HPDE6-E6E7 (cell line): ENCODE measurements around the gene RALY.
A peak's percentile ranks its signal among the peaks of the same experiment; 100 is the strongest.

Experiments
- DNase-seq: peaks from one replicate; pipeline ENCODE4 v3.0.0; 2011; ENCODE audit warnings: missing footprints; ENCODE audit errors: extremely low spot score

RALY gene

GRCh38 chr20:33993576-33994221 lies at the start of gene RALY:
Gene RALY, plus strand, starts transcription at chr20:33993911. Its CDS starts 78,164 bp downstream, at chr20:34072075.
- peak; percentile 100 for DNase-seq

GRCh38 chr20:33944914-33945313 lies 48.8 kb upstream of the RALY start:
- no peak for DNase-seq

DNA sequence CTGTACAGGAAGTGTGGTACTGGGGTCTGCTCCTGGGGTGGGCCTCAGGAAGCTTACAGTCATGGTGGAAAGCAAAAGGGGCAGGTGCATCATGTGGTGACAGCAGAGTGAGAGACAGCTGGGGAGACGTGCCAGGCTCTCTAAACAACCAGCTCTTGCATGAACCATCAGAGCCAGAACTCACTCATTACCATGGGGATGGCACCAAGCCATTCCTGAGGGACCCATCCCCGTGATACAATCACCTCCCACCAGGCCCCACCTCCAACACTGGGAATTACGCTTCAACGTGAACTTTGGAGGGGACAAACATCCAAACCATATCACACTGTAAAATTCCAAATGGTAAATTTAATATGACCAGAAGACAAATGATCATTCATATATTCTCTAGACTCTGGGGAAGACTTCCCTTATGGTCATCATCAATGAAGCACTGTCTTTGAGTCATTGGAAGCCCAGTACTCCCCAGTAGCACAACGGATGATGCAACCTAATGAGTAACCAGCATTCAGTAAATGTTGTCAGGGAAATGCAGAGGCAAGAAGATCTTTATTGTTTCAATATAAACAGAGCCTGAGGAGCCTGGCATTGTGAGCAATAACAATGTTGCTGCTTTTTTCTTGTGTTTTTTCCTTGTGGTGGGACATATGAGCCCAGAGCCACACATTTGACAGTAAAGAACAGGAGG lies 48.2 kb upstream of the RALY start:
- DNase-seq = peak; percentile 63

- DNase-seq = peak; percentile 38
Measured at GRCh38 chr20:33947709-33948295, 45.9 kb upstream of the RALY start.

DNA sequence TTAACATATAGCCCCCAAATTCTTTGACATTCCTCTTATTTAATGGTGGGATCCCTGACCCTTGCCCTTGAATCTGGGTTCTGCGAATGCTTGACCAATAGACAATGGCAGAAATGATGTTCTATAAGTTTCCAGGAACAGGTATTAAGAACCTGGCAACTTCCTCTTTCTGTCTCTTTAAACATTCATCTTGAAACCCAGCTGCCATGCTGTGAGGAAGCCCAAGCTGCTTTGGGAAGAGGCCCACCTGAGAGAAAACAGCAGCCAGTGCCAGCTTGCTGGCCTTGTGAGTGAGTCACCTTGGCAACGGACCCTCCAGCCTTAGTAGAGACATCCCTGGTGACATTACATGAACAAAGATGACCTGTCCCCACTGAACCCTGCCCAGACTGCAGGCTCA lies 45.2 kb upstream of the RALY start:
- no peak for DNase-seq

GRCh38 chr20:33951171-33951570 lies 42.5 kb upstream of the RALY start:
- no peak for DNase-seq

DNA sequence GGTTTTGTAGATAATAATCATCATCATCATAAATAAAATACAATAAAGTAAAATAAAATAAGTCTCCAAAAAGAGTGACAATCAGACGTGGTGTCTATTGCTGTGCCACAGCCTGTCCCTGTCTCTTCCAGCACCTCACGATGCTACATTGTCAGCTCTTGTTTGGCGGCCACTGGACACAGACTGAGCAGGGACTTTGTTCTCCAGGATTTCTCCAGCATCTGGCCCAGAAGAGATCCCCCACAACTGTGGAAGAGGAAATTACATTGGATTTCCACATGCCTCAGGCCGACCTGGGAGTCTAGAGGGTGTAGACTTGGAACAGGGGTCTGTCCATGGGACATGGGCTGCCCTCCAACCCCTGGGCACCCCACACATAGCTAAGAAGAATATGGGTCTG lies 39.2 kb upstream of the RALY start:
- DNase-seq = no peak

DNA sequence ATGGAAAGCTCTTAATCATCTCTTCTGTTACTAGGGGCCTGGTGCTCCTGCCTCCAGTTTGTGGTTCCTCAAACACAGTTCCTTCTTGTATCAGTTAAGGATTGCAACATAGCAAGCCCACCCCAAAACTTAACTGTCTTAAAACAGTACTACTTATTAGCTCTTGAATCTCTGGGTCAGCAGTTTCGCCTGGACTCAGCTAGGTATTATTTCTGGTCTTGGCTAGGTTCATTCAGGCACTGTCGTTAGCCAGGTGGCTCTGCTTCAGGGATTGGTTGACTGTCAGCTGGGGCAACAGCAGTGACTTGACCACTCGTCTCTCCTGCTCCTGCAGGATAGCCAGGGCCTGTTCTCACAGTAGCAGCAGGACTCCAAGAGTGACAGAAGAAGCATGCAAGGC lies 30.0 kb upstream of the RALY start:
- DNase-seq = no peak

GRCh38 chr20:33964441-33964840 lies 29.3 kb upstream of the RALY start:
- no peak for DNase-seq

DNA sequence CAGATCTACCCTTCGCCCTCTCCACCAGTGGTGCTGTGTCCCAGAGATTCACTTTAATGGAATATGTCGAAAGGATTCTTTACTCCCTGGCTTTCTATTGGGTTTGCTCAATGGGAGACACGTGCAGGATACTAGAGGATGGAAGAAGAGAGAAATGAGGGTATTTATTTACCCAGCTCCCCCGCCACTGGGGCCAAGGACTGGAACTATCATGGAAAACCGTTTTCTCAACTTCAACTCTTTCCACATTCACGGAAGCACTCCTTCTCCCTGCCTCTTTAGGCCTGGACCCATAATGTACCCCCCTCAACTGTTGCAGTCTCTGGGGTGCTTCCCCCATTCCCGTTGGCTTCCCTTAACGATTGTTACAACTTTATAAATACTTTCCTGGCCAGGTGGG lies 26.6 kb upstream of the RALY start:
- no peak for DNase-seq

DNA sequence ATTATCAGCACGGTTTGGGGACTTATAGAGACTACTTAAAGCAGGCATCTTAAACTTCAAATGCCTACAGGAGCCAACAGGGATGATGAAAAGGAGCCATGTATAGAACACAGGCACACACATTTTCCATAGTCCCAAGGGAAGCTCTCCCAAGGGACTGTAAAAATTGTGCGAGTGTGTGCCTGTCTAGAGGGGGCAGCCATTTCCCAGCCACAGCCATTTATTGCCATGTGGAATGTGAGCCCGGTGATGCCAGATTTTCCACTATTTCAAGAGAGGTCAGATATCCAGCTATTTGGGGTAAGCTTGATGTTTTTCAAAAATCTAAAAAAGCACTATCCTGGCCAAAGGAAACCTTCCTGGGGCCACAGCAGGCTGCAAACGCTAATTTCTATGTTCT lies 24.1 kb upstream of the RALY start:
- DNase-seq = no peak

DNA sequence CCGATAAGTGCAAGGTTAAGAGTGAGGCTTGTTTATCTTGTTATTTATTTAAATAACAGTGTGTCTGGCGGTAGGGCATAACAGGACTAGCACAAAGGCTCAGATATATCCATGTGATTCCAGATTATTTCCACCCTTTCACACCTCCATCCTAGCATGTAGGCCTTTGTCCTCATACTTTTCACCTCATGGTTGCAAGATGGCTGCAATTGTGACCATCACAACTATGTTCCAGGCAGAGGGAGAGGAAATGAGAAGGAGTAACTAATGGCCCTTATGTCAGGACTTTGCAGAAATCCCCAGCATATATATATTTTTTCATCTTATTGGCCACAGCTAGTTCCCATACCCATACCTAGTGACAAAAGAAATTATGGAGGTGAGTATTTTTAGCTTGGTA lies 23.5 kb upstream of the RALY start:
- DNase-seq = no peak

DNA sequence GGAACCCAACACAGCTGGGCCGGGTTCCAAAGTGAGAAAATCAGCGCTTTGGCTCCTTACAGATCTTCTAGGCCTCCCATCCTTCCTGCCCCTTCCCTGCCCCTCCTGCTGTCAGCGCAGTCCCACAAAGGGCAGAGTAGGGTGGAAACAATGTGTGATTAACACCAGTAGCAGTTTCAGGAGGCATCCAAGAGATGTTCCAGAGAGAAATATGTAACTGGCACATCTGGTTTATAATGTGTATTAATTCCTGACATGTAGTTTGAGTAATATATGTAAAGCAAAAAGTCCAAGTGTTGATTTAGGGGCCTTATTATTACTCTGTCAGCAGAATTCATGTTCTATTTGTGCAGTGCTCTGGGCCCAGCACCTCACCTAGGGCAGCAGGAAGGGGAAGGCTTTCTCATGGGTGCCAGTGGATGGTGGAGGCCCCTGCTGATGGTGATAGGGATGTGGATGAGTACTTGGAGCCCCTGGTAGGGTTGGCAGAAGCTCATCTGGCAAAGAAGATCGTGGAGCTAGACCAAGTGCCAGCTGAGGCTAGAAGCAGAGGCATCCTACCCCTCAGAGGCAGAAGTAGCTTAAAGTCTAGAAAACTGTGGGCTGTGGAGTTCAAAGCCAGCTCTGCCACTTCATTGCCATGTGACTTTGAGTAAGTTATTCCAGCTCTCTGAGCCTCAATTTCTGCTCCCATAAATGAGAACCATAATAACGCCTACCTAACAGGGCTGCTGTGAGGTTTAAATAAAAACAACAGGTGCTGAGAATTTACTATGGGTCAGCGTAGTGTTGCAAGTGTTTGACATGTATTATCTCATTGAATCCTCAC lies 22.4 kb upstream of the RALY start:
- DNase-seq = no peak

GRCh38 chr20:33976959-33977358 lies 16.8 kb upstream of the RALY start:
- DNase-seq = no peak

GRCh38 chr20:33977535-33977934 lies 16.2 kb upstream of the RALY start:
- no peak for DNase-seq

DNA sequence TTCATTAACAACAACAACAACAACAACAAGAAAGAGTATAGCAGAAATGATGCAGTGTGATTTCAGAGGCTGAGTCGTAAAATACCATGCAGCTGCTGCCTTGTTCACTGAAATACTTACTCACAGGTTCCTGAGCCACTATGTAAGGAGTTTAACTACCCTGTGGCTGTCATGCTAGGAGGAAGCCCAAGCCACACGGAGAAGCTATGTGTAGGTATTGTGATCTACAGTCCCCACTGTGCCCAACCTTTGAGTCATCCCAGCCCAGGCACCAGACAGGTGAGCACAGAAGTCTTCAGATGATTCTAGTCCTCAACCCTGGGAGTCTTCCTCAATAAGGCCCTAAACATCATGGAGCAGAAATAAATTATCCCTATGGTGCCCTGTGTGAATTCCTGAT lies 14.6 kb upstream of the RALY start:
- DNase-seq = no peak

DNA sequence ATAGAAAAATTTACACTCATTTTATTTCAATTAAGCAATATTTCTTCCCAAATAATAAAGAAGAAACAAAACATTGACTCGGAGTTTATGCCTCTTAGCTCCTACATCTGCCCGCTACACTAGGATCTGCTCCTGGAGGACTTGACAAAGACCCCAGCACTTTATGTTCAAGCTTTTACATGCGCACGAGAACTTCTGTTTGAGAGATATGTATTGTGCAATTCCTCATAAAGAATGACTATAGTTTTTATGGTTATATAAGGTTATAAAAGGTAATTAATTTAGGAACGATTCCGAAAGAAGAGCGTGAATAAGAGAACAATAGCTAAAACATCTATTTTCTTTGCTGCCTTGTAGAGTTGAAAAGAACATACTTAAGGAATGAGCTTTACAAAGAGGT lies 12.4 kb upstream of the RALY start:
- no peak for DNase-seq

DNA sequence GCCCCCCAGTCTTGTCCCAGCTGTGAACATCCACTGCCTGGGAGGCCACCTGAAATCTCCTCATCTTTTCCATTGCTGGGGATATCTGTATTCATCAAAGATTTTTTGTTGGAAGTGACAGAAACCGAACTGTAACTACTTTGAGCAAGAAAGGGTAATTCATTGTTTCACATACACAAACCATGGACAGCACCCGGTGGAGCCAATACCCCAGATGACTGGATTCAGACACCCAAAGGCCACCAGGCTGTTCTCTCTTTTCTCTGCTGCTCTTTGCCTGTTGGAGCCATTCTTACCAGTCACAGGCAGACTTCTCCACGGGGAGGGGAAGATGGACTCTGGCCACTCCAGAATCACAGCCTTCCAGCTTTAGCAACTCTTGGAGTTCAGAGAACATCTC lies 11.7 kb upstream of the RALY start:
- no peak for DNase-seq

GRCh38 chr20:33983371-33983770 lies 10.3 kb upstream of the RALY start:
- no peak for DNase-seq

DNA sequence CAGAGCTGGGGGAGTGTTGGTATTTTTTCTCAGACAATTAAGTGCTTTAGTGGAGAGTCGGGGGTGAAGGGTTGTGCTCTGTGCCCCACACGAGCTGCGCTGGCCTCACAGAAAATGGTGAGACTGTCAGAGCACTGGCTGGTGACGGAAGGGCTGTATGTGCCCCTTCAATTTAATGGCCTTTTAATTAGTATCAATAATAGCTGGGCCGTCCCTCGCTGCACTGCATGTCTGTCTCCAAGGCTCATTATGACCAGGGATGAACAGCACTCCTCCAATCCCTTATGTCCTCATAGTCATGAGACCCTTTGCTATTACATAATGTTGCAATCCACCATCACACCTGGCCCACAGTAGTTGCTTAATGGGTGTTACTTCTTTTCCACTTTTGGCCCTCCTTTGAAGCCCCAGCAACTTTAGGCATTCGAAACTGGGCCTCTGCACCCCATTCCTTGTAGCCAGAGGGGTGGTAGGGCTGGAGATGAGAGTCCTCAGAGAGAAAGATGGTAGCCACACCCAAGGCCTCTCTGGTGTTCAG lies 9.5 kb upstream of the RALY start:
- DNase-seq = no peak

GRCh38 chr20:33985280-33985679 lies 8.4 kb upstream of the RALY start:
- DNase-seq = no peak

DNA sequence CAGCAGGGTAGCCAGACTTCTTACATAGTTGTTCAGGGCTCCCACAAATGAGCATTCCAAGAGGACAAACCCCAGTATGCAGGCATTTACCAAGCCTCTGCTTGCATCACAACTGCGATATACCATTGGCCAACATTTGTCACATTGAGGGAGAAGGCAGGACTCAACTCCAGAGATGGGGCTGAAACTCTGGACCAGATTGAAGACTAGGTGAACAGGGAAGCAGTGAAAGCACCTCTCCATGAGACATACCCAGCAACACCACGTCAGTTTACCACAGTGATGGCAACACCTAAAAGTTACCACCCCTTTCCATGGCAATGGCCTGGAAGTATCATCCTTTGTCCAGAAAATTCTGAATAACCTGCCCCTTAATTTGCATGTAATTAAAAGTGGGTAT lies 7.9 kb upstream of the RALY start:
- no peak for DNase-seq
